ENCODE measurements around the gene LCTL. TPM values are rescaled to one million over a fixed set of nuclear protein-coding genes. Genes with fewer than 3 reads are reported as not detected.
"Not testable (repeated sequence)": the region's sequence is repeated elsewhere in the genome, so short reads cannot be mapped to it uniquely, and the experiment has no call there.

LCTL gene
- polyA plus RNA-seq, 1 donor from 2014 or later, result not detected

GRCh38 chr15:66595931-66596545, 30.2 kb upstream of the LCTL start:
- H3K4me1 Mint-ChIP-seq, result no peaks in the 10 kb centered on the region

GRCh38 chr15:66595332-66595731, 29.5 kb upstream of the LCTL start:
- Mint-ChIP-seq H3K36me3 (no peaks in the 10 kb centered on the region), H3K4me1 (no peaks in the 10 kb centered on the region), H3K27ac (no peak overlapping the region), H3K9me3 (no peaks in the 10 kb centered on the region), H3K4me3 (no peak overlapping the region), H3K27me3 (peaks cover 3% of the 10 kb centered on the region)

More at GRCh38 chr15:66595931-66596545, 30.2 kb upstream of the LCTL start:
- Mint-ChIP-seq H3K27ac (no peak overlapping the region), H3K36me3 (no peaks in the 10 kb centered on the region), H3K9me3 (no peaks in the 10 kb centered on the region), H3K4me3 (no peak overlapping the region), H3K27me3 (peaks cover 1% of the 10 kb centered on the region)

DNA sequence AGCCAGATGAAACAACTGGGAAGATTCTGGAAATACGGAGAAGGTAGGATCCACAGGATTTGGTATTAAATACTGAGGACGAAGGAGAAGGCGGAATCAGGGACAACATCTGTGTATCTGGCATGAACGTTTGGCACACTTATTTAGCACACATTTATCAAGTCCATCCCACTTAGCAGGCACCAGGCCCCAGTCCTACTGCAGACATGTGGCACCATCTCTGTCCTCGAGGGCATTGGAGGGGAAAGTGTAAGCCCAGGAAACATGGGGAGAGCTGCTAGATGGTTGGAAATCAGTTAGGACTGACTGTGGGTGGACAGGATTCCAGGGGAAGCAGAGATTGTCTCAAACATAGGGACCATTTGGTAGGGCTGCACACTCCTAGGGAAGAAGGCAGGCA, 29.0 kb upstream of the LCTL start:
- no peaks in the 10 kb centered on the region for H3K36me3 Mint-ChIP-seq
- peaks cover 3% of the 10 kb centered on the region for H3K27me3 Mint-ChIP-seq
- no peak overlapping the region for H3K27ac Mint-ChIP-seq
- H3K4me3 Mint-ChIP-seq, result no peak overlapping the region
- no peaks in the 10 kb centered on the region for H3K4me1 Mint-ChIP-seq
- H3K9me3 Mint-ChIP-seq, result no peaks in the 10 kb centered on the region

GRCh38 chr15:66594344-66594743, 28.5 kb upstream of the LCTL start:
- Mint-ChIP-seq H3K27ac (no peak overlapping the region), H3K4me1 (no peaks in the 10 kb centered on the region), H3K9me3 (no peaks in the 10 kb centered on the region), H3K27me3 (peaks cover 4% of the 10 kb centered on the region), H3K4me3 (no peak overlapping the region), H3K36me3 (no peaks in the 10 kb centered on the region)

DNA sequence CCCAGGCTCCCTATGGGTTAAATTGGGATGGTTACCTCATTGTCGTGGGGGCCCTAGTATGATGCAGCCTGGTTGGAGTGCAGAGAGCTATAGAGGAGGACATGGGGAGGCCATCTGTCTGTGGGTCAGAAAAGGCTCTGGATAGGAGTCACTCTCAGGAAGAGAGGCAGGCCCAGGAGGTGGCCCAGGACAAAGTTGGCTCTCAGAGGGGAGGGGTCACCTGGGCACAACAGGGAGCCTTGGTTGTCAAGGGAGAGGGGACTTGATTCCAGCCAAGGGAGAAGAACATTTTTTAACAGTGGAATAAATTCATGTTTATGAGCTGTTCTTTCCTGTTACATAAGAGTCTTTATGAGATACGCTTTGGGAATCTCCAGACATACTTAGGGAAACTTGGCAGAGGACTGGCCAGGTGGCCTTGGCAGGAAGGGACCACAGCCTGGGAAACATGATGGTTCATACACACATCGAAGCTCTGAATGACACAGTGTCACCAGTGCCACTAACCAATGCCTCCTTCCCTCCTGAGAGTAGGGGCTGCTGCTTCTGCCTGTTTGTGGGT, 27.5 kb upstream of the LCTL start:
- Mint-ChIP-seq H3K4me3 (no peak overlapping the region), H3K9me3 (no peaks in the 10 kb centered on the region), H3K27ac (no peak overlapping the region)

GRCh38 chr15:66592505-66593218, 26.9 kb upstream of the LCTL start:
- Mint-ChIP-seq H3K27me3 (peaks cover 14% of the 10 kb centered on the region), H3K4me1 (no peaks in the 10 kb centered on the region), H3K9me3 (no peaks in the 10 kb centered on the region), H3K4me3 (no peak overlapping the region), H3K36me3 (no peaks in the 10 kb centered on the region), H3K27ac (no peak overlapping the region)

More for the DNA sequence above, 27.5 kb upstream of the LCTL start:
- Mint-ChIP-seq H3K4me1 (no peaks in the 10 kb centered on the region), H3K27me3 (peaks cover 12% of the 10 kb centered on the region), H3K36me3 (no peaks in the 10 kb centered on the region)

- Mint-ChIP-seq H3K27me3 (peaks cover 16% of the 10 kb centered on the region), H3K36me3 (no peaks in the 10 kb centered on the region), H3K9me3 (no peaks in the 10 kb centered on the region), H3K4me3 (no peak overlapping the region), H3K4me1 (no peaks in the 10 kb centered on the region), H3K27ac (no peak overlapping the region)
Measured at GRCh38 chr15:66591322-66591862, 25.6 kb upstream of the LCTL start.

DNA sequence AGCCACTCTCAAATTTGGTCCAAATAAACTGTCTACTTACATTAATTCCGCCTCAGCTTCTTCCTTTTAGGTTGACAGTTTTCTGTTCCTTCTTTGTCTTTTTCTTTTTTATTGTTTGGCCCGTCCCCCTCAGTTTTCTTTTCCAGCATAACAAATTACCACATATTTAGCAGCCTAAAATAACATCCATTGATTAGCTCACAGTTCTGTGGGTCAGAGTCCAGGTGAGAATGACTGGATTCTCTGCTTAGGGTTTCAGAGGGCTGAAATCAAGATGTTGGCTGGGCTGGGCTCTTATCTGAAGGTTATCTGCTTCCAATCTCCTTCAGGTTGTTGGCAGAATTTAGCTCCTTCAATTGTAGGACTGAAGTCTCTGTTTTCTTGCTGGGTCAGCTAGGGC, 24.6 kb upstream of the LCTL start:
- Mint-ChIP-seq H3K4me1 (no peaks in the 10 kb centered on the region), H3K9me3 (no peaks in the 10 kb centered on the region), H3K27ac (no peak overlapping the region), H3K4me3 (no peak overlapping the region), H3K36me3 (no peaks in the 10 kb centered on the region), H3K27me3 (peaks cover 17% of the 10 kb centered on the region)

GRCh38 chr15:66589429-66589828, 23.6 kb upstream of the LCTL start:
- not testable (repeated sequence) for H3K9me3 Mint-ChIP-seq, H3K4me1 Mint-ChIP-seq, H3K4me3 Mint-ChIP-seq, H3K36me3 Mint-ChIP-seq, H3K27ac Mint-ChIP-seq
- peaks cover 17% of the 10 kb centered on the region for H3K27me3 Mint-ChIP-seq

GRCh38 chr15:66588971-66589370, 23.2 kb upstream of the LCTL start:
- Mint-ChIP-seq H3K4me3 (no peak overlapping the region), H3K36me3 (no peaks in the 10 kb centered on the region), H3K27me3 (peaks cover 17% of the 10 kb centered on the region), H3K27ac (no peak overlapping the region), H3K9me3 (no peaks in the 10 kb centered on the region), H3K4me1 (no peaks in the 10 kb centered on the region)

DNA sequence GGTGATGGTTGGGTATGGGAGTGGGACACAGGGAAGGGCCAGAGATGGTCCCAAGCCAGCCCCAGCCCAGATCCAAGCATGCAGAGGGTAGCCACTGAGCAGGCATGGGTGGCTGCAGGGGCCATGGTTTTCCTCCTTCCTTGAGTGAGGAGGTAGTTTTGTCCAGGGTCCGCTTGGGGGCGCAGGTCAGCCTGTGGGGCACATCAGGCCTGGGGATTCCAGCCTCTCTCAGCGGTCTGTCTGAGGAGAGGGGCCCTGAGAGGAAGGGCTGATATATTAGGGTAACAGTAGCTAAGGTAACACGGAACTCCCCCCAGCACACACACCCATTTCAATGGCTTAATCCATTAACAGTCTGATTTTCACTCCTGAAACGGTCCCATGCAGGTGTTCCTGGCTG, 22.7 kb upstream of the LCTL start:
- H3K36me3 Mint-ChIP-seq, result no peaks in the 10 kb centered on the region

DNA sequence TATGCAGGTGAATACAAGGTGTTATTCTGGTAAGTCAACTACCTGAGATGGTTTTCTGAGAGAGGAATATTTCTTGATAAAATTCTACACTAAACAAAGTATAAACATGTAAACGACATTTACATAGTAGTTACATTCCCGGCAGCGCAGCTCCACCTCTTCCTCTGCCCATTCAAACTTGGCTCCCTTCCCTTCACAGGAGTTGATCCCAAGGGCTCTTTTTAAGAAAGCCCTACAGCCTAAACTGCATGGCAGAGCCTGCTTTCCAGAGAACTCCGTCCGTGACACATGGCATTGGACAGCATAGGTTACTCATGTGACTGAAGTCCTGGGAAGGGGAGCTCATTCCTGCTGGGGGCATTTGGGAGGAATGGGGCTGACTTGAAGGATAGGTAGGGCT, 22.0 kb upstream of the LCTL start:
- Mint-ChIP-seq H3K9me3 (no peaks in the 10 kb centered on the region), H3K4me1 (no peaks in the 10 kb centered on the region), H3K4me3 (no peak overlapping the region), H3K36me3 (no peaks in the 10 kb centered on the region), H3K27ac (no peak overlapping the region), H3K27me3 (peaks cover 17% of the 10 kb centered on the region)

More for the DNA sequence above, 22.7 kb upstream of the LCTL start:
- H3K9me3 Mint-ChIP-seq, result no peaks in the 10 kb centered on the region
- H3K4me1 Mint-ChIP-seq, result no peaks in the 10 kb centered on the region
- no peak overlapping the region for H3K4me3 Mint-ChIP-seq
- no peak overlapping the region for H3K27ac Mint-ChIP-seq
- H3K27me3 Mint-ChIP-seq, result peaks cover 17% of the 10 kb centered on the region

- Mint-ChIP-seq H3K4me1 (no peaks in the 10 kb centered on the region), H3K27me3 (peaks cover 17% of the 10 kb centered on the region), H3K4me3 (no peak overlapping the region), H3K27ac (no peak overlapping the region), H3K9me3 (no peaks in the 10 kb centered on the region), H3K36me3 (no peaks in the 10 kb centered on the region)
Measured at GRCh38 chr15:66587020-66587419, 21.2 kb upstream of the LCTL start.

- H3K4me1 Mint-ChIP-seq, result no peaks in the 10 kb centered on the region
- H3K36me3 Mint-ChIP-seq, result no peaks in the 10 kb centered on the region
- no peak overlapping the region for H3K27ac Mint-ChIP-seq
- peaks cover 17% of the 10 kb centered on the region for H3K27me3 Mint-ChIP-seq
- H3K9me3 Mint-ChIP-seq, result peaks cover 0 to 1% (median 0%) of the 10 kb centered on the region in 3 donors
- H3K4me3 Mint-ChIP-seq, result no peak overlapping the region
Measured at GRCh38 chr15:66586155-66586976, 20.6 kb upstream of the LCTL start.

GRCh38 chr15:66581972-66582537, 16.3 kb upstream of the LCTL start:
- Mint-ChIP-seq H3K4me1 (no peaks in the 10 kb centered on the region), H3K27me3 (peaks cover 3% of the 10 kb centered on the region), H3K36me3 (no peaks in the 10 kb centered on the region), H3K27ac (no peak overlapping the region), H3K9me3 (peaks cover 0 to 1% (median 0%) of the 10 kb centered on the region in 3 donors), H3K4me3 (no peak overlapping the region)
